ENCODE results near the gene OSBPL10.

DNA sequence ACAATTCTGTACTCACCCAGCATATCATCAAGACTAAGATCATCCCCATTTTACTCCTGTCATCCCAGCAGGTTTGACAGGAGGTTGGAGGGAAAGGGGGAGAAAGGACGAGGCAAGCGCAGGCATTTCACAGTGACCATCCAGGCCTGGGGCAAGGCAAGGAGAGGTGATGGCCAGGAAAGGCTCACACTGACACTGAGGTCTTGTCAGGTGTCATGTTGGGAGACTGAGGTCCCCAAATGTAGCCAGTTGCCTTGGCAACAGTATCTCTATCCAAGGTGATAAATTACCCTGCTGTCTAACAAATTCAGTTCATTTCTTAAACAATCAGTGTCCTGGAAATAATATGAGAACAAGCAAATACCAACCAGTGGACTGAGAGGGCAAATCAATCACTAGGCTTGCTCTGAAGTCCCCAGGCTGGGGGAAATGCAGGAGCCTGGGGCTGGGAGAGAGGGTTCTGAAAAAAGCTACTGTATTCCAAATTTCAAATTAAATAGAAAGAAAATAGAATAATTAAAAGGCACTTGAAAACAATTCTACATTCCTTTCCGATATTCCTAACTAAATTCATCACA lies 172.8 kb downstream of the OSBPL10 start:
- TF ChIP-seq CTCF (IDR thresholded peaks at IDR 0.05): no peak
- TF ChIP-seq POLR2A (IDR thresholded peaks at IDR 0.05): no peak
